Epithelial cell of esophagus (primary cell): ENCODE measurements around the gene AGAP3.

Experiments used
- DNase-seq: peaks from one replicate; pipeline ENCODE4 v3.0.0; 2010; ENCODE audit warnings: low read depth
- H3K4me3 ChIP-seq: 2 replicates; pipeline ENCODE4 v1.5.1; 2011; ENCODE audit warnings: mild to moderate bottlenecking, low read length, control low read depth
- CTCF ChIP-seq: IDR thresholded peaks from 2 replicates; pipeline ENCODE4 v1.5.1; 2011; ENCODE audit warnings: low read depth, mild to moderate bottlenecking, low read length, control low read depth, inconsistent platforms; ENCODE audit not compliant: insufficient read depth; ENCODE audit errors: missing control alignments

AGAP3 gene

GRCh38 chr7:151128144-151128543 is 41.9 kb downstream of the AGAP3 start:
- no peak overlapping the region for H3K4me3 ChIP-seq
- no peak for TF ChIP-seq CTCF
- DNase-seq = no peak

- H3K4me3 ChIP-seq = no peak overlapping the region
- no peak for DNase-seq
- TF ChIP-seq CTCF = no peak
Measured at GRCh38 chr7:151128716-151129115, 42.4 kb downstream of the AGAP3 start.

DNA sequence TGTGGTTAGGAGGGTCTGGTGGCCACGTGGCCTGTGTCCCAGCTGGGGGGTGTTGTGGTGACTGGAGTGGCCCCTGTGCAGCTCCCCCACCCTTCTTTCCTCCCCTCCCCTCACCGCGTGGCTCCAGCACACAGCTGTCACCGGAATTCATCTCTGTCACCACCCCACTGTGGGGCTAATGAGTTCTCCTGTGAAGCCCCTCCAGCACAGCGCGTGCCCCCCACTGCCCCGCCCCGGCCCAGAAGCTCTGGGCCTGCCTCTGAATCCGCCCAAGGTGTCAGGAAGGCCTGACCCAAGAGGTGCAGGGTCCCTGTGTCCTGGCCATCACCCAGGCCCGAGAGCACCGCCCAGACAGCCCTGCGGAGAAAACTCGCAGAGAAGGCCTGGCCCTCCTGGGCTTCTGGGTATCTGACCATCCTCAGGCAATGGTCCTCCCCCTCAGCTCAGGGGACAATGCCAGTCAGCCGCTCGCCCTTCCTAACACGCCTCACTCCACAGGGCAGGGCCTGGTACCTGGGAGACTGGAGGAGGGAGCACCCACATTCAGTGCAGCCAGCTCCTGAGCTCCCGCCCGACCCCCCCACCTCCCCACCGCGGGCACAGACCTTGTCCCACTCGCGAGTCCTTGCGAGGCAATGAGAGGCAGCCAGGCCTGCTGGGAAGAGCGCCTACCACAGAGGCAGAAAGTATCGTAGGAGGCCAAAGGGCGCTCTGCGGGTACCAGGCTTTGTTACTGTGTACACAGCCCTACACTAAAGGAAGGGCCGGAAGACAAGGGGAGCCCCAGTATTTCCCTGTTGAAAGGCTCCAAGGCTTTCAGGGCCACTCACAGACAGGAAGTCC is 43.1 kb downstream of the AGAP3 start:
- no peak overlapping the region for H3K4me3 ChIP-seq
- no peak for TF ChIP-seq CTCF
- DNase-seq = no peak

DNA sequence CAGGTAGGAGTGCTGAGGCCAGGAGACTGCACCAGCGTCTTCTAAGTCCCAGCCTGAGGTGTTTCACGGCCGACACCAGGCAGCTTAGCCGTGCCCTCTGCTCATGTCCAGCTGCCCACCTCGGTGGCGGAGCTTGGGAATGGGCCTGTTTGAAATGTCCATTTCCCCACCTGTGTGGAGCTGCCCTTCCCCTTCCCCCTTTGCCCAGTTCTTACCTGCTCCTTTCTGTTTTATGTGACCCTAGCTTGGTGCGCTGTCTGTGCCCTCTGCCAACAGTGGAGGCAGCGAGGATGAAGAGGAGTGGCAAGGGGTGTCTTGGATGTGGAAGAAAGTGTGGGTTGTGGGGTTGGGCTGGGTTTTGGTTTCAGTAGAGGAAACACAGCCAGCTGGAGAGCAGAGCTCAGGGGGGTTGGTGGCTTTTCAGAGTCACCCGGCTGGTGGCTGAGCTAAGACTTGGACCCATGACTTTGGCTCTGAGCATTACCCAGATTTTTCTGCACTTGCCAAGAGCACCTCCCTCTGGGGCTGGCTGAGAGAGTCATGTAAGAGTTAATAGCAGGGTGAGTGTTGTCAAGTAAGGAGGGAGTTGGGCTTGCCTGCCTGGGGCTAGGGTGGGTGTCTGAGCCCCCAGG is 43.8 kb downstream of the AGAP3 start:
- no peak for TF ChIP-seq CTCF
- no peak for DNase-seq
- H3K4me3 ChIP-seq = no peak overlapping the region

DNA sequence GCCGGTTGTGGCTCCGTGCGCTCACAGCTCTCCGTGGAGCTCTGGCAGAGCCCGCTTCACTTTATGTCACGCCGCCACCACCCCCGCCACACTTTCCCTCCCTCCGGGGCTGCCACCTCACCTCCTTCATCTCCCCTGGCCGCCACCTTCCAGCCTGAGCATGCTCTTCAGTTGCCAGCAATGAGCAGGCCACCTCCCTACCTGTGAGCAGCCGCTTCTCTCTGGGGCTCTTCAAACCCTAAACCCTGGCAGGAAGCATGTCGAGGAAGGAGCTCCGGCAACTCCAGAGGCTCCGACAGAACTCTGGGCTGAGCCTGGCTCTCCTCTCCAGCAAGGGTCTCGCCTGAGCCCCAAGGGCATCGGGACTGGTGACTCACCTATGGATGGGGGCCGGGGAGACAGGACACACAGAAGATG is 44.5 kb downstream of the AGAP3 start:
- H3K4me3 ChIP-seq = no peak overlapping the region
- no peak for DNase-seq
- no peak for TF ChIP-seq CTCF

- no peak for TF ChIP-seq CTCF
- no peak overlapping the region for H3K4me3 ChIP-seq
- DNase-seq = no peak
Measured at GRCh38 chr7:151131224-151131591, 44.9 kb downstream of the AGAP3 start.
